HepG2 (cell line): ENCODE measurements around the gene SAPCD2. TPM values are rescaled to one million over a fixed set of nuclear protein-coding genes. Genes with fewer than 3 reads are reported as not detected.

Source experiments
- CBFB ChIP-seq: sonication (generic); formaldehyde crosslinking; IDR thresholded peaks from 2 replicates; pipeline ENCODE4 v1.4.0; 2020; ENCODE audit warnings: missing genetic modification reagents
- JUN ChIP-seq: sonication (generic); formaldehyde crosslinking; IDR thresholded peaks from 2 replicates; pipeline ENCODE4 v1.4.0; 2020; ENCODE audit warnings: mild to moderate bottlenecking, missing genetic modification reagents
- LCORL ChIP-seq, 2 experiments: fragments of 450-650 bp in 1 of 2; sonication (generic) in 1 of 2; formaldehyde crosslinking in 1 of 2; IDR thresholded peaks; 2 replicates each; pipeline versions ENCODE4 v1.5.0 to v1.6.1; 2017 to 2020; ENCODE audit warnings: antibody characterized with exemption in 1 of 2, missing genetic modification reagents in 1 of 2
- MEIS2 ChIP-seq: sonication (generic); formaldehyde crosslinking; IDR thresholded peaks from 2 replicates; pipeline ENCODE4 v1.9.0; 2021; ENCODE audit warnings: mild to moderate bottlenecking, missing genetic modification reagents
- PAWR ChIP-seq: sonication (generic); formaldehyde crosslinking; IDR thresholded peaks from 2 replicates; pipeline ENCODE4 v1.4.0; 2020; ENCODE audit warnings: missing genetic modification reagents, mild to moderate bottlenecking, borderline replicate concordance
- POGZ ChIP-seq: sonication (generic); formaldehyde crosslinking; IDR thresholded peaks from 2 replicates; pipeline ENCODE4 v1.4.0; 2020; ENCODE audit warnings: mild to moderate bottlenecking, missing genetic modification reagents
- POLR2AphosphoS5 ChIP-seq: IDR thresholded peaks from 2 replicates; pipeline ENCODE4 v1.6.1; 2012; ENCODE audit warnings: low read depth, low read length
- RBM39 ChIP-seq: fragments of 200-400 bp; formaldehyde crosslinking; IDR thresholded peaks from one replicate; pipeline ENCODE4 v1.6.1; 2018; ENCODE audit warnings: antibody characterized with exemption, mild to moderate bottlenecking, low read depth, low read length; ENCODE audit not compliant: poor library complexity, severe bottlenecking
- SNAI1 ChIP-seq: sonication (generic); formaldehyde crosslinking; IDR thresholded peaks from 2 replicates; pipeline ENCODE4 v1.5.0; 2020; ENCODE audit warnings: mild to moderate bottlenecking, missing genetic modification reagents, borderline replicate concordance
- SRF ChIP-seq: IDR thresholded peaks from 2 replicates; pipeline ENCODE4 v1.6.1; 2011; ENCODE audit warnings: mild to moderate bottlenecking, low read depth, low read length, moderate library complexity
- SRSF9 ChIP-seq: fragments of 200-400 bp; formaldehyde crosslinking; IDR thresholded peaks from 2 replicates; pipeline ENCODE4 v1.6.1; 2018; ENCODE audit warnings: borderline replicate concordance, mild to moderate bottlenecking, low read depth, low read length; ENCODE audit not compliant: insufficient read depth, poor library complexity, severe bottlenecking
- ZBTB38 ChIP-seq: sonication (generic); formaldehyde crosslinking; IDR thresholded peaks from 2 replicates; pipeline ENCODE4 v1.5.1; 2020; ENCODE audit warnings: mild to moderate bottlenecking, missing genetic modification reagents
- ZBTB7B ChIP-seq: sonication (generic); formaldehyde crosslinking; IDR thresholded peaks from 2 replicates; pipeline ENCODE4 v1.4.0; 2020; ENCODE audit warnings: missing genetic modification reagents
- ZIK1 ChIP-seq: sonication (generic); formaldehyde crosslinking; IDR thresholded peaks from 2 replicates; pipeline ENCODE4 v1.5.0; 2020; ENCODE audit warnings: mild to moderate bottlenecking, low read depth, missing genetic modification reagents, borderline replicate concordance
- ZNF274 ChIP-seq: sonication (generic); formaldehyde crosslinking; IDR thresholded peaks from 2 replicates; pipeline ENCODE4 v1.5.1; 2020; ENCODE audit warnings: mild to moderate bottlenecking, missing genetic modification reagents
- ZNF317 ChIP-seq: sonication (generic); formaldehyde crosslinking; IDR thresholded peaks from 2 replicates; pipeline ENCODE4 v1.5.0; 2020; ENCODE audit warnings: mild to moderate bottlenecking, missing genetic modification reagents
- ZNF326 ChIP-seq: sonication (generic); formaldehyde crosslinking; IDR thresholded peaks from 2 replicates; pipeline ENCODE4 v1.4.0; 2020; ENCODE audit warnings: missing genetic modification reagents, borderline replicate concordance
- ZNF777 ChIP-seq: sonication (generic); formaldehyde crosslinking; IDR thresholded peaks from 2 replicates; pipeline ENCODE4 v1.4.0; 2020; ENCODE audit warnings: missing genetic modification reagents
- ZNF780A ChIP-seq: sonication (generic); formaldehyde crosslinking; IDR thresholded peaks from 2 replicates; pipeline ENCODE4 v1.8.0; 2022; ENCODE audit warnings: mild to moderate bottlenecking, missing genetic modification reagents, moderate library complexity
- polyA plus RNA-seq, 8 experiments: library from polyadenylated mRNA; depleted of rRNA in 3 of 8; stranded (reverse) in 7 of 8; unstranded in 1 of 8; fragments of >200 nt; fragmentation: Illumina TruSeq in 4 of 8; extraction: Trizol in 4 of 8; gene quantifications; 2 replicates each; pipeline versions ENCODE4 v1.2.1 to v1.2.3, GENCODE V29; 2011 to 2016; ENCODE audit warnings: low read depth in 4 of 8, missing spikeins in 1 of 8, mixed read lengths in 1 of 8; ENCODE audit not compliant: insufficient read depth in 1 of 8
- total RNA-seq, 5 experiments: library from RNA; depleted of rRNA; stranded (reverse); fragments of >200 nt; fragmentation: Illumina TruSeq; extraction: Trizol; gene quantifications; 2 replicates each; pipeline ENCODE4 v1.2.3, GENCODE V29; 2016; ENCODE audit warnings: low read depth in 1 of 5
- TF ChIP-seq, protein P1 (sequence below): sonication (generic); formaldehyde crosslinking; IDR thresholded peaks from 2 replicates; pipeline ENCODE4 v1.5.1; 2020; ENCODE audit warnings: mild to moderate bottlenecking, missing genetic modification reagents, moderate library complexity
- TF ChIP-seq, protein P2 (sequence below): IDR thresholded peaks from 2 replicates; pipeline ENCODE4 v1.6.1; 2012; ENCODE audit warnings: inconsistent platforms
- TF ChIP-seq, protein P3 (sequence below): sonication (generic); formaldehyde crosslinking; IDR thresholded peaks from 2 replicates; pipeline ENCODE4 v1.8.0; 2022; ENCODE audit warnings: mild to moderate bottlenecking, missing genetic modification reagents, borderline replicate concordance
- TF ChIP-seq, protein P4 (sequence below): sonication (generic); formaldehyde crosslinking; IDR thresholded peaks from 2 replicates; pipeline ENCODE4 v1.4.0; 2020; ENCODE audit warnings: low read depth, mild to moderate bottlenecking, missing genetic modification reagents
- TF ChIP-seq, protein P5 (sequence below): sonication (generic); formaldehyde crosslinking; IDR thresholded peaks from 2 replicates; pipeline ENCODE4 v1.8.0; 2022; ENCODE audit warnings: mild to moderate bottlenecking, missing genetic modification reagents, moderate library complexity

The SAPCD2 gene
- total and polyA plus RNA-seq, 2 of the 13 experiments (the other 11 are each of a cell fraction or from before 2014, with no cell fraction given), result 21.9 to 42.8 TPM

GRCh38 chr9:137117269-137117731 lies 46.9 kb upstream of the SAPCD2 start (continued):
- TF ChIP-seq ZNF780A (CRISPR knock-in tag) (no peak), ZBTB38 (CRISPR knock-in tag) (peak; percentile 48; the same call in 1 of the 2 replicates), POGZ (no peak), SRSF9 (no peak), ZBTB7B (CRISPR knock-in tag) (0 out of 2 replicates have a peak, but pooled peaks have one; percentile 9), MEIS2 (CRISPR knock-in tag) (no peak), ZNF274 (CRISPR knock-in tag) (peak; percentile 36; the same call in 1 of the 2 replicates), ZNF326 (CRISPR knock-in tag) (no peak), ZNF317 (CRISPR knock-in tag) (no peak), ZIK1 (CRISPR knock-in tag) (no peak), RBM39 (no peak), PAWR (CRISPR knock-in tag) (no peak), SRF (no peak), JUN (no peak), CBFB (no peak), POLR2AphosphoS5 (peak; percentile 32; the same call in 1 of the 2 replicates), ZNF777 (no peak), SNAI1 (CRISPR knock-in tag) (no peak), LCORL (IDR thresholded peaks at IDR 0.05) (no peak), LCORL (CRISPR knock-in tag; IDR thresholded peaks at IDR 0.05) (0 out of 2 replicates have a peak, but pooled peaks have one; percentile 26)
- TF ChIP-seq, protein P1, sequence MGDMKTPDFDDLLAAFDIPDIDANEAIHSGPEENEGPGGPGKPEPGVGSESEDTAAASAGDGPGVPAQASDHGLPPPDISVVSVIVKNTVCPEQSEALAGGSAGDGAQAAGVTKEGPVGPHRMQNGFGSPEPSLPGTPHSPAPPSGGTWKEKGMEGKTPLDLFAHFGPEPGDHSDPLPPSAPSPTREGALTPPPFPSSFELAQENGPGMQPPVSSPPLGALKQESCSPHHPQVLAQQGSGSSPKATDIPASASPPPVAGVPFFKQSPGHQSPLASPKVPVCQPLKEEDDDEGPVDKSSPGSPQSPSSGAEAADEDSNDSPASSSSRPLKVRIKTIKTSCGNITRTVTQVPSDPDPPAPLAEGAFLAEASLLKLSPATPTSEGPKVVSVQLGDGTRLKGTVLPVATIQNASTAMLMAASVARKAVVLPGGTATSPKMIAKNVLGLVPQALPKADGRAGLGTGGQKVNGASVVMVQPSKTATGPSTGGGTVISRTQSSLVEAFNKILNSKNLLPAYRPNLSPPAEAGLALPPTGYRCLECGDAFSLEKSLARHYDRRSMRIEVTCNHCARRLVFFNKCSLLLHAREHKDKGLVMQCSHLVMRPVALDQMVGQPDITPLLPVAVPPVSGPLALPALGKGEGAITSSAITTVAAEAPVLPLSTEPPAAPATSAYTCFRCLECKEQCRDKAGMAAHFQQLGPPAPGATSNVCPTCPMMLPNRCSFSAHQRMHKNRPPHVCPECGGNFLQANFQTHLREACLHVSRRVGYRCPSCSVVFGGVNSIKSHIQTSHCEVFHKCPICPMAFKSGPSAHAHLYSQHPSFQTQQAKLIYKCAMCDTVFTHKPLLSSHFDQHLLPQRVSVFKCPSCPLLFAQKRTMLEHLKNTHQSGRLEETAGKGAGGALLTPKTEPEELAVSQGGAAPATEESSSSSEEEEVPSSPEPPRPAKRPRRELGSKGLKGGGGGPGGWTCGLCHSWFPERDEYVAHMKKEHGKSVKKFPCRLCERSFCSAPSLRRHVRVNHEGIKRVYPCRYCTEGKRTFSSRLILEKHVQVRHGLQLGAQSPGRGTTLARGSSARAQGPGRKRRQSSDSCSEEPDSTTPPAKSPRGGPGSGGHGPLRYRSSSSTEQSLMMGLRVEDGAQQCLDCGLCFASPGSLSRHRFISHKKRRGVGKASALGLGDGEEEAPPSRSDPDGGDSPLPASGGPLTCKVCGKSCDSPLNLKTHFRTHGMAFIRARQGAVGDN (CRISPR knock-in tag), result peak; percentile 68
- TF ChIP-seq, protein P2, sequence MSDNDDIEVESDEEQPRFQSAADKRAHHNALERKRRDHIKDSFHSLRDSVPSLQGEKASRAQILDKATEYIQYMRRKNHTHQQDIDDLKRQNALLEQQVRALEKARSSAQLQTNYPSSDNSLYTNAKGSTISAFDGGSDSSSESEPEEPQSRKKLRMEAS, result no peak
- TF ChIP-seq, protein P3, sequence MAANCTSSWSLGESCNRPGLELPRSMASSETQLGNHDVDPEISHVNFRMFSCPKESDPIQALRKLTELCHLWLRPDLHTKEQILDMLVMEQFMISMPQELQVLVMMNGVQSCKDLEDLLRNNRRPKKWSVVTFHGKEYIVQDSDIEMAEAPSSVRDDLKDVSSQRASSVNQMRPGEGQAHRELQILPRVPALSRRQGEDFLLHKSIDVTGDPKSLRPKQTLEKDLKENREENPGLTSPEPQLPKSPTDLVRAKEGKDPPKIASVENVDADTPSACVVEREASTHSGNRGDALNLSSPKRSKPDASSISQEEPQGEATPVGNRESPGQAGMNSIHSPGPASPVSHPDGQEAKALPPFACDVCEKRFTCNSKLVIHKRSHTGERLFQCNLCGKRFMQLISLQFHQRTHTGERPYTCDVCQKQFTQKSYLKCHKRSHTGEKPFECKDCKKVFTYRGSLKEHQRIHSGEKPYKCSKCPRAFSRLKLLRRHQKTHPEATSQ (CRISPR knock-in tag), result no peak
- TF ChIP-seq, protein P4, sequence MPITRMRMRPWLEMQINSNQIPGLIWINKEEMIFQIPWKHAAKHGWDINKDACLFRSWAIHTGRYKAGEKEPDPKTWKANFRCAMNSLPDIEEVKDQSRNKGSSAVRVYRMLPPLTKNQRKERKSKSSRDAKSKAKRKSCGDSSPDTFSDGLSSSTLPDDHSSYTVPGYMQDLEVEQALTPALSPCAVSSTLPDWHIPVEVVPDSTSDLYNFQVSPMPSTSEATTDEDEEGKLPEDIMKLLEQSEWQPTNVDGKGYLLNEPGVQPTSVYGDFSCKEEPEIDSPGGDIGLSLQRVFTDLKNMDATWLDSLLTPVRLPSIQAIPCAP (CRISPR knock-in tag), result no peak
- TF ChIP-seq, protein P5, sequence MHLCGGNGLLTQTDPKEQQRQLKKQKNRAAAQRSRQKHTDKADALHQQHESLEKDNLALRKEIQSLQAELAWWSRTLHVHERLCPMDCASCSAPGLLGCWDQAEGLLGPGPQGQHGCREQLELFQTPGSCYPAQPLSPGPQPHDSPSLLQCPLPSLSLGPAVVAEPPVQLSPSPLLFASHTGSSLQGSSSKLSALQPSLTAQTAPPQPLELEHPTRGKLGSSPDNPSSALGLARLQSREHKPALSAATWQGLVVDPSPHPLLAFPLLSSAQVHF, result no peak
